GM19035 (cell line): ENCODE data around the gene ATP2B2.

Source experiments
- ATAC-seq: cut with Tn5 transposase; IDR thresholded peaks from one replicate; pipeline ENCODE4 v1.9.1; 2021; ENCODE audit not compliant: unreplicated experiment

Gene ATP2B2

DNA sequence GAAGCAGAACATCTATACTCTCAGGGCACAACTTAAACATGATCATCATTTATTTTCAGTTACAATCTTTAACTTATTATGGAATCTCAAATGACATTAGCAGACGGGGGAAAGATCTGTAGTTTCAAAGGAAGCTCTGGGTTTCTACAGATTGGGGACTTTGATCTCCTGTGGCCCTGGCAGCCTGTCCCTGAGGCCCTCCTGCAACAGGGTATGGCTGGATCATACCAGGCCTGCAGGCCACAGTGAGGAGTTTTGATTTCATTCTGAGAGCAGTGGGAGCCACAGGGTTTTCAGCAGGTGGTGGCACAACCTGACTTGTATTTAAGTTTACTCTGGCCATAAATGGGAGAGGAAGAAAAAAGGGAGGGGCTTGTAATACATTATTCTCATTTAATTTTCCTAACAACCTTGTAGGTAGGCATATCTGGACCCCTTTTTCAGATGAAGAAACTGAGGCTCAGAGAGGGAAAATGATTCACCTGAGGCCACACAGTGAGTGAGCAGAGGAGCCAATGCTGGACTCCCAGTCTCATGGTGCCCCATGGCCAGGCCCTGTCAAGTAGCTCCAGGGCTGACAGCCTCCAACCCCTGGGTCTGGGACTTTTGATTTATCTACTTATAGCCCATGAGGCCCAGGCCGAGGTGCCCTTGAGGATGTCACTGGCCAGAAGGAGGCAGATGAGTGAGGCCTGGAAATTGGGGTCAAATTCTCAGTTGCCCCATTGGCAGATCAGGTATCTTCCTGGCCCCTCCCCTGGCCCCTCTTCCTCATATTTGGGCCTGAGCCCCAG lies 71.0 kb downstream of the ATP2B2 start:
- no peak for ATAC-seq

GRCh38 chr3:10432931-10433330 lies 72.5 kb downstream of the ATP2B2 start:
- ATAC-seq, result no peak

DNA sequence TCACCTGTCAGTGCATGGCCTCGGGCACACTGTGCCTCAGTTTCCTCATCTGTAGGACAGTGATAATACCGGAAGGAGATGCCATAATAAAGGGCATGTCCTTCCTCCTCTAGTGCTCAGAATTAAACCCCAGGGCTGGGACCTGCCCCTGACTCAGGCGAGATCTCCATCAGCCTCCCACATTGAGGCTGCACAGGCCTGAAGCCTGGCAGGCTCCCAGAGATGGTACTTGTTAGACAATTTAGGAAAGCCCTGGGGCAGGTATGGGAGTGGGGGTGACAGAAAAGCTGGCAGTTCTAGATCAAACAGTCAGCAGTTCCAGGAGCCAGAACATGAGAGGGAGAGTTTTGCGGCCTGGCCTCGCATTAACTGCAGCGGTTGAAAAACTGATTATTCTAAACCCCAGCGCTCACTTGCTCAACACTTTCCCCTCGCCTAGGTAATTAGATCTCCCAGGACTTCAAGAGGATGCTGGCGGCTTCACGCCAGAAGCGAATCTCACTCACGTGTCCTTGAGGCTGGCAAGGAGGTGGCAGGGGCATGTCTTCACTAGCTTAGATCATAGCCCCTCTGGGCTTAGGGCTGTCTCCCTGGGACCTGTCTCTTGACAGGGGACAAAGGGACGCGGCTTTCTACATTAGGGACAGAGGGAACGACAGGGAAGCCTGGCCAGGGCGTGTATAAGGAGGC lies 73.1 kb downstream of the ATP2B2 start:
- no peak for ATAC-seq

DNA sequence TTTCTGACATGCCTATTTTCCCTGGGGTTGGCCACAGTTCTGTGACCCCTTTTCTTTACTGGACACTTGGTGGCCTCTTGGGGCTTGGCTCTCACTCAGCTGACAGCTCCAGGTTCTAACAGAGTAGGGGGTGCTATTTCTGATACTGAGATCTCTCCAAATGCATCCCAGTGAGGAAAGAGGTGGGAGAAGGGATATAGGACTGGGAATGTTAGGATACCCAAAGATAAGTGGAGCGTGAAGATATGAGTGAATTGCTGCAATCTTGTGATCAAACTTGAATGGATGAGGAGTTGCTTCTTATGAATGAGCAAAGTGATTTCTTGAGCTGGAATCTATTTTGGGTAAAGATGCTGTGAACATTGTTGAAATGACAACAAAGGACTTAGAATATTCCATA lies 74.6 kb downstream of the ATP2B2 start:
- no peak for ATAC-seq

DNA sequence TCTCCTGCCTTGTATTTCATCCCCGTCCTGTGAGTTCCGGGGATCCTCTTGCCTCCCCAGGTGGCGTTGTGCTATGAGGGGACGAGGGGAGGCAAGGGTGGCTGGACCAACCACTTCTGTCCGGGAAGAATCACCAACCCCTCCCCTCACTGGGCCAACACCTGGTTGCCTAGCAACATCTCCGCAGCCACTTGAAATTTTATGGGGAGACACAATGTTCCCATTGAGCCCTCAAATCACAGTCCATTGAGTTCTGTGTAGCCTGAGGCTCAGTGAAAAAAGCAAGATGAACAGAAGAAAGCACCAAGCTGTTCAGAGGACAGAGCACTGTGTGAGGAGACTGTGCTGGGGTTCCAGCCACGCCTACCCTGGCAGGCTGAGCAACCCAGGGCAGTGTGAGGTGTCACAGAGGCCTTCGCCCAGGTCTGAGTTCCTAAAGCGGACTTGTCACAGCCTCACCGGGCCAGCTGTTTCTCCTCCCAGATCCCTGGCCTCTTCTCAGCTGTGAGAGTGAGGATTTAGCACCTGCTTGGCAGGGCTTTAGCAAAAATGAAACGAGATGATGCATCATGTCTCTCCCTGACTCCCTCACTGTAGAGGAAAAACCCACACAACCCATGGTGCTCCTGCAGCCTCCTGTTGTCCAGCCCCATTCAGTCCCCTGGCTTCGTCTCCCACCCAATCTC lies 76.8 kb downstream of the ATP2B2 start:
- no peak for ATAC-seq

DNA sequence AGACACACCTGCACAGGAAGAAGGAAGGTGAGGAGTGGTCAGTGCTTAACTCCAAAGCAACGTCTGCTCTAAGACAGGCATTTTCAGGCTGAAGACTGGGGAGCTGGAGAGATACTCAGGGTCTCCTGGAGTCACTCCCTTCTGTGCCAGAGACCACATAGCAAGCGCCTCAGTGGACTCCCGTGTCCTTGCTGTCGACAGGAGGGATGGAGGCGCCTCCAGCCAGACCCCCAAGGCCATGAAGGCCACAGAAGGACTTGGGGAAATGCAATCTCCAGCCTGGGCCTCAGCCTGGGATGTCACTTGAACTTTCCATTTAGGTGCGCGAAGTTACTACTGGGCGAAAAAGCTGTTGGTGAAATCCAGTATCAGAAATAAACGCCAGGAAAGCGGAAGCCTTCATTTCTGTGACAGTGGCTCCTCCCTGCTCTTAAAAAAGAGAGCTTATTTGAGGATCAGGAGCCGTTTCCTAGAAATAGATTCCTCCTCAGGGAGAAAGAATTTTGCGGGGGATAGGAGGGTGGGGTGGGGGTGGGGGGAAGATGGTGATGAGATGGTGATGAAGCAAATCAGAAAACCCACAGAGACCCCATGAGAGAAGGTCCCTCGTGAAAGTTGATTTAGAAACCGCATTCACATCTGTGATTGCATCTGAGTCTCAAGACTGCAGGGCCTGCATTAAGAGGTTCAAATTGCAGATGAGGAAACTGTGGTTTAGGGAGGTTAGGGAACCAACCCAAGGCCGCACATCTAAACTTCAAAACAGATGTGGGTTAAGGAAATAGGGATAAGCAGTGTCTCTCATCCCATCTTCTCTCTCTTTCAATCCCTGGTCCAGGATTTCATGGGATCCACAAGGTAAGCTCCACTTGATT lies 78.8 kb downstream of the ATP2B2 start:
- ATAC-seq, result no peak

DNA sequence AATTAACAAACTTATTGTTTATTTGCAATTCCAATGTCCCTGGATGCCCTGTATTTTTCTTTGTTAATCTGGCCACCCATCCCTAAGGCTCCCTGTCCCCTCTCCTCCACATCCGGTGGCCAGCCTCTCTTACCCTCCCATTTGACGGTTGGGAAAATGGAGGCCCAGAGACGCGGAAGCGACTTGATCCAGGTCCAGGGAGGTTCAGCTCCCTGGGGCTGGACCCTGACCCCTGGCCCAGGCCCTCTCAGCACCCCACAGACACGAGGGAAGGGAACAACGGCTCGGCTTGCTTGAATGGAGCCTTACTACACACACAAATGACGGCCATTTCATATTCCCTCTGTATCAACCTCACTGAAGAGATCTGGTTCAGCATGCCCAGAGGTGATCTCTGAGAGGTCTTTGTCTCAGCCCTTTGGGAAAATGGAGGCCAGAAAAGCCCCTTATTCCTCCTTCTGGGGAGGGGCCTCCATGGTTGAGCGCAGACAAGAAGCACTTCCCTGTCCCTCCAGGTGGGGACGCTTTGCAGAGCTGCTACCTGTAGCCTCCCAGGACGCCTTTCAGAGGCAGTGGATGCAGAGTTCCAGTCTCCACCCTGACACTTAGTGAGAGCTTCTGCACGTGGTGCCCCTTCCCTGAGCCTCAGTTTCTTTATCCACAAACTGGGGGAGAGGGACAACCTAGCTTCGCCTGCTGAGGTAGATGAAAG lies 82.1 kb downstream of the ATP2B2 start:
- ATAC-seq, result no peak

DNA sequence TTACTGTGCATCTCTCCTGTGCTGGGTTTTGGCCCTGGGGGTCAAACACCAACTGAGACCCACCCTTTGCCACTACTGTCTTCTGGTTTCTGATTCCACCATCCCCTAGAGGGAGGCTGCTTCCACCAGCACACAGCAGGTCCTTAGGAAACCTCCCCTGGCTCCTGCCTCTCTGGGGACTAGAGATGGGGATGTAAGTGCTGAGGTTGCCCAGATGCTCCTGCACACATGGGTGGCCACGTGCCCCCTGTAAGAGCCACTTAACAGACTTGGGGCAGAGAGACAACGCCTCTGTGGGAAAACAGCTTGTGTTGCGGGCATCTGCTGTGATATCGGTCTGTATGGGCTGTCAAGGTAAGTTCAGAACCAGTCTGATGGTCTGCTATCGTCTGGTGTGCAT lies 83.4 kb downstream of the ATP2B2 start:
- no peak for ATAC-seq

DNA sequence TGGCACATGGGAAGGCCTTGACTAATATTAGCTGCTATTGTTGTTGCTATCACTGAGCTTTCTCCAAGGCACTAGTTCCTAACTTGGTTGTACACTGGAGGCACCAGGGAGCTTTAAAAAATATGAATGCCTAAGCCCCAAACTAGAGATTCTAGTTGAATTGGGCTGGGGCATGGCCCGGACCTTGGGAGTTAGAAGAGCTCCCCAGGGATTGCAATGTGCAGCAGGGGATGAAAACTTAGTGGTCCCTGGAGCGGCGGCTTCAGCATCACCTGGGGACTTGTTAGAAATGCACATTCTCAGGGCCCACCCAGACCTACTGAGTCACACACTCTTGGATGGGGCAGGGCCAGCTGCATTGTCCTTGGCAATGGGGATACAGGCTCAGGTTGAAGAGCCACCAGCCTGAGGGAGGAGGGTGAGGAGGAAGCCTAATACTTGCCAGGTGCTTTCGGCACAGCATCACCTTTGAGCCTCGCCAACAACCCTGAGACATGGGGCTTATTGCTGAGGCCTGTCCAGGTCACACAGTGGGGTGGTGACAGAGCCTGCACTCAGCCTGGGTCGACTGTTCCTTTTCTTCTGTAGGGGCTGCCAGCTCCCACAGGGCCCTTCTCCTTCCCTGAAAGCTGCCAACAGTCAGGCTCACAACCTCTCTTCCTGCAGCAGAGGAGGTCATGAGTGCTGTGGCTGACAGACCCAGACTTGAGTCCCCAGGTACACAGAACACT lies 84.5 kb downstream of the ATP2B2 start:
- ATAC-seq, result no peak

DNA sequence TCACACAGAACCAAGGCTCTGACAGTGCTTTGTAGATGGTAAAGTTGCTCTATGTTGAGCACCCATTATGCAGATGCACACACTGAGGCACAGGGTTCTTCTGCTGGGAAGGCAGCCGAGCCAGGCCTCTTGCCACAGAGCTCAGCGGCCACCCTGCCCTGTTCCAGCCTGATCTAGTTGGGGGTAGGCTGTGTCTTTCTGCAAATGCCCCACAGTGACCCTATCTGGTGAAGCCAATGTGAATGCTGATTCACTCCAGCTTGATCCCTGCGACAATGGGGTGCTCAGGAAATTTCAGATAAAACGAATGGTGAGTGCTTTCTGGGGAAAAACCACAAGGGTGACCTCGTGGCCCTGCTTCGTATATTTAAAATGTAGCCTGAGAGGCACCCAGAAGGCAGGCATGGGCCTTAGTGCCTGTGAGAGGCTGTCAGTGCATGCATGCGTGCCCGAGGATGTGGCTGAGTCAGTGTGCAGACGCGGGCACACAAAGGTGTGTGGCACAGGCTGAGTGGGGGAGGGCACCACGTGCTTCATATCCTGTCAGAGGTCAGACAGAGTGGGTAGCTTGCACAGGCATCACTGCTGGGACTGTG lies 85.7 kb downstream of the ATP2B2 start:
- ATAC-seq, result no peak

GRCh38 chr3:10417847-10418246 lies 87.5 kb downstream of the ATP2B2 start:
- no peak for ATAC-seq

GRCh38 chr3:10416730-10417300 lies 88.6 kb downstream of the ATP2B2 start:
- ATAC-seq, result no peak

GRCh38 chr3:10413041-10413440 lies 92.3 kb downstream of the ATP2B2 start:
- ATAC-seq, result no peak

GRCh38 chr3:10411598-10412332 lies 93.6 kb downstream of the ATP2B2 start:
- no peak for ATAC-seq

GRCh38 chr3:10410383-10411002 lies 94.9 kb downstream of the ATP2B2 start:
- no peak for ATAC-seq

- no peak for ATAC-seq
Observed at GRCh38 chr3:10408680-10409079, 96.7 kb downstream of the ATP2B2 start.

DNA sequence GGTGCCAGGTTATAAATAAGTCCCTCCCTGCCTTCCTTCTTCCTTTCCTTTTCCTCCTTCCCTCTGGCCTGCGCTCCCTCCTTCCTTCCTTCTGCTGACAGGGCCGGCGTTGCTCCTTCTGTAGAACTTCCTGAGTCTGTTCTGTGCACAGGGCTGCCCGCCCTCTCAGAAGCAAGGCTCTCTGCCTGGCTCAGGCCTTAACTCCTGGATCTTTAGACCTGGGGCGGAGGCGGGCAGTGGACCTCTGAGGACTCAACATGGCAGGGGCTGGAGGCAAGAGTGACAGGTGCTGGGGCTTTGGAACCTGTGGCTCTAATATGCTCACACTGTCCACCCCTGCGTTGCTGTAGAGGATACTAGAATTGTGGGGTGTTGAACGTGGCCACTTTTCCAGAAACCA lies 98.0 kb downstream of the ATP2B2 start:
- ATAC-seq, result no peak

GRCh38 chr3:10406414-10406813 lies 99.0 kb downstream of the ATP2B2 start:
- no peak for ATAC-seq
